GM23338 (cell line): ENCODE measurements around the gene SEPTIN3.

Experiments used
- CREB1 ChIP-seq: fragments of 250-450 bp; sonication (Bioruptor Pico); IDR thresholded peaks from 2 replicates; pipeline ENCODE4 v1.5.0; 2020; ENCODE audit warnings: low read depth, mild to moderate bottlenecking, moderate library complexity
- EZH2 ChIP-seq: fragments of 200-600 bp; sonication (generic); IDR thresholded peaks from one replicate; pipeline ENCODE4 v1.8.0; 2017; ENCODE audit warnings: antibody characterized with exemption, mild to moderate bottlenecking, low read depth; ENCODE audit not compliant: unreplicated experiment
- EZH2phosphoT487 ChIP-seq: fragments of 200-600 bp; sonication (generic); IDR thresholded peaks from one replicate; pipeline ENCODE4 v1.8.1; 2018; ENCODE audit warnings: antibody characterized with exemption; ENCODE audit not compliant: unreplicated experiment
- JUNB ChIP-seq: IDR thresholded peaks from one replicate; pipeline ENCODE4 v1.6.1; 2016; ENCODE audit warnings: antibody characterized with exemption; ENCODE audit not compliant: unreplicated experiment
- POLR2AphosphoS5 ChIP-seq: IDR thresholded peaks from 2 replicates; pipeline ENCODE4 v1.6.1; 2016; ENCODE audit warnings: antibody characterized with exemption, low read depth
- TF ChIP-seq, protein P1 (sequence below): IDR thresholded peaks from one replicate; pipeline ENCODE4 v1.6.1; 2018; ENCODE audit warnings: antibody characterized with exemption; ENCODE audit not compliant: unreplicated experiment
- TF ChIP-seq, protein P2 (sequence below), 2 experiments: fragments of 200-600 bp in 1 of 2; sonication (generic) in 1 of 2; conservative IDR thresholded peaks; 2 replicates each; pipeline versions ENCODE4 v1.5.1 to v1.6.1; 2016 to 2017; ENCODE audit warnings: antibody characterized with exemption in 2 of 2, low read depth in 2 of 2, mild to moderate bottlenecking in 2 of 2, moderate library complexity in 1 of 2

DNA sequence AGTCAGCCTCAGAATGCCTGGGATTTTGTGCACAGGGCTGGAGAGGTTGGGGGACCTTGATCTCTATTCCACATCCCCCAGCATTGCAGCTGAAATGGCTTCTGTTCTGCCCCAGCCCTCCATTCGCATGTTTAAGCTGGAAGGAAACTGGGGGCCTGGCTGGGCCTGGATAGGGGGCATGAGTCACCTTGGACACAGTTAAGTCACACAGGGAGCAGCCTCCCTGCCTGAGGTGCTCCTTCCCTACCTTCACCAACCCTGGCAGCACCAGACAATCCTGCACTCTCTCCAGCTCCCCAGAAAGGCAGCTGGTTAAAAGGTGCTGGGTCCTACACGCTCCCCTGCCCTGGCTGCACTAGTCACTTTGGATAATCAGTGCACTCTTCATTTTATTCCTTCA lies 16.5 kb upstream of the SEPTIN3 start:
- TF ChIP-seq, protein P1, sequence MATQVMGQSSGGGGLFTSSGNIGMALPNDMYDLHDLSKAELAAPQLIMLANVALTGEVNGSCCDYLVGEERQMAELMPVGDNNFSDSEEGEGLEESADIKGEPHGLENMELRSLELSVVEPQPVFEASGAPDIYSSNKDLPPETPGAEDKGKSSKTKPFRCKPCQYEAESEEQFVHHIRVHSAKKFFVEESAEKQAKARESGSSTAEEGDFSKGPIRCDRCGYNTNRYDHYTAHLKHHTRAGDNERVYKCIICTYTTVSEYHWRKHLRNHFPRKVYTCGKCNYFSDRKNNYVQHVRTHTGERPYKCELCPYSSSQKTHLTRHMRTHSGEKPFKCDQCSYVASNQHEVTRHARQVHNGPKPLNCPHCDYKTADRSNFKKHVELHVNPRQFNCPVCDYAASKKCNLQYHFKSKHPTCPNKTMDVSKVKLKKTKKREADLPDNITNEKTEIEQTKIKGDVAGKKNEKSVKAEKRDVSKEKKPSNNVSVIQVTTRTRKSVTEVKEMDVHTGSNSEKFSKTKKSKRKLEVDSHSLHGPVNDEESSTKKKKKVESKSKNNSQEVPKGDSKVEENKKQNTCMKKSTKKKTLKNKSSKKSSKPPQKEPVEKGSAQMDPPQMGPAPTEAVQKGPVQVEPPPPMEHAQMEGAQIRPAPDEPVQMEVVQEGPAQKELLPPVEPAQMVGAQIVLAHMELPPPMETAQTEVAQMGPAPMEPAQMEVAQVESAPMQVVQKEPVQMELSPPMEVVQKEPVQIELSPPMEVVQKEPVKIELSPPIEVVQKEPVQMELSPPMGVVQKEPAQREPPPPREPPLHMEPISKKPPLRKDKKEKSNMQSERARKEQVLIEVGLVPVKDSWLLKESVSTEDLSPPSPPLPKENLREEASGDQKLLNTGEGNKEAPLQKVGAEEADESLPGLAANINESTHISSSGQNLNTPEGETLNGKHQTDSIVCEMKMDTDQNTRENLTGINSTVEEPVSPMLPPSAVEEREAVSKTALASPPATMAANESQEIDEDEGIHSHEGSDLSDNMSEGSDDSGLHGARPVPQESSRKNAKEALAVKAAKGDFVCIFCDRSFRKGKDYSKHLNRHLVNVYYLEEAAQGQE, result no peak
- TF ChIP-seq POLR2AphosphoS5 (no peak), EZH2 (no peak), CREB1 (CRISPR knock-in tag) (no peak), EZH2phosphoT487 (no peak), JUNB (no peak)
- TF ChIP-seq, protein P2, sequence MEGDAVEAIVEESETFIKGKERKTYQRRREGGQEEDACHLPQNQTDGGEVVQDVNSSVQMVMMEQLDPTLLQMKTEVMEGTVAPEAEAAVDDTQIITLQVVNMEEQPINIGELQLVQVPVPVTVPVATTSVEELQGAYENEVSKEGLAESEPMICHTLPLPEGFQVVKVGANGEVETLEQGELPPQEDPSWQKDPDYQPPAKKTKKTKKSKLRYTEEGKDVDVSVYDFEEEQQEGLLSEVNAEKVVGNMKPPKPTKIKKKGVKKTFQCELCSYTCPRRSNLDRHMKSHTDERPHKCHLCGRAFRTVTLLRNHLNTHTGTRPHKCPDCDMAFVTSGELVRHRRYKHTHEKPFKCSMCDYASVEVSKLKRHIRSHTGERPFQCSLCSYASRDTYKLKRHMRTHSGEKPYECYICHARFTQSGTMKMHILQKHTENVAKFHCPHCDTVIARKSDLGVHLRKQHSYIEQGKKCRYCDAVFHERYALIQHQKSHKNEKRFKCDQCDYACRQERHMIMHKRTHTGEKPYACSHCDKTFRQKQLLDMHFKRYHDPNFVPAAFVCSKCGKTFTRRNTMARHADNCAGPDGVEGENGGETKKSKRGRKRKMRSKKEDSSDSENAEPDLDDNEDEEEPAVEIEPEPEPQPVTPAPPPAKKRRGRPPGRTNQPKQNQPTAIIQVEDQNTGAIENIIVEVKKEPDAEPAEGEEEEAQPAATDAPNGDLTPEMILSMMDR (conservative IDR thresholded peaks at IDR 0.05; ENCODE audit: low read depth in 2 of 2), result no peak
